HCT116 (cell line): ENCODE data around the gene MEOX1. TPM values are rescaled to one million over a fixed set of nuclear protein-coding genes. Genes with fewer than 3 reads are reported as not detected.

Experiments
- ATAC-seq: fragments of 200-7000 bp; cut with Tn5 transposase; 2 replicates; pipeline ENCODE4 v1.9.1; 2020; ENCODE audit warnings: mild to moderate bottlenecking, moderate library complexity
- BruUV-seq: library from RNA; stranded (reverse); fragments of 400-500 nt; replicated peaks from 2 replicates; lab custom pipeline; 2021; lab: Mats Ljungman, UMichigan
- CTCF ChIA-PET: fragments of 300-600 bp; sonication (Branson Sonifier 250); formaldehyde crosslinking; loops from one replicate; lab custom pipeline; 2021; ENCODE audit warnings: antibody characterized with exemption; lab: Charles Lee
- POLR2A ChIA-PET: fragments of 300-600, 350-600 bp; sonication (Branson Sonifier 250); formaldehyde crosslinking; loops from one replicate; lab custom pipeline; 2021; ENCODE audit warnings: antibody characterized with exemption; lab: Charles Lee
- RAD21 ChIA-PET, 2 experiments: fragments of 300-600 bp; sonication (Branson Sonifier 250); formaldehyde crosslinking; loops; one replicate each; lab custom pipeline; 2023; ENCODE audit warnings: low total read pairs in 2 of 2; ENCODE audit not compliant: uncharacterized antibody in 2 of 2, unreplicated experiment in 2 of 2, low non-redundant PET in 1 of 2; lab: Charles Lee
- DNase-seq: peaks from one replicate; pipeline ENCODE4 v3.0.0-alpha.2; 2010; ENCODE audit warnings: low read depth, low spot score
- H2AFZ ChIP-seq: fragments of 200-600 bp; shearing (Covaris generic), sonication (generic); 2 replicates; pipeline ENCODE4 v1.6.1; 2017; ENCODE audit warnings: low read depth, mixed run types, mixed read lengths, antibody characterized with exemption, low read length; ENCODE audit not compliant: poor library complexity, severe bottlenecking
- H3K27ac ChIP-seq: 2 replicates; pipeline ENCODE4 v1.5.1; 2012; ENCODE audit warnings: low read depth, low read length
- H3K27me3 ChIP-seq: fragments of 200-600 bp; sonication (generic); 2 replicates; pipeline ENCODE4 v1.6.1; 2016; ENCODE audit warnings: mixed run types, low read length, mixed read lengths; ENCODE audit not compliant: insufficient read depth
- H3K36me3 ChIP-seq, 2 experiments: fragments of 200-500 bp in 1 of 2; fragments of 200-600 bp in 1 of 2; sonication (Bioruptor generic) in 1 of 2; sonication (generic) in 1 of 2; 2 replicates each; pipeline versions ENCODE4 v1.5.1 to v1.6.1; 2014 to 2016; ENCODE audit warnings: low read length in 2 of 2, inconsistent platforms in 1 of 2, mixed read lengths in 1 of 2, mixed run types in 1 of 2; ENCODE audit not compliant: insufficient read depth in 2 of 2, control insufficient read depth in 1 of 2
- H3K4me1 ChIP-seq, 2 experiments: fragments of 200-600 bp in 1 of 2; sonication (generic) in 1 of 2; 2 replicates each; pipeline versions ENCODE4 v1.5.1 to v1.6.1; 2012 to 2017; ENCODE audit warnings: low read length in 2 of 2, inconsistent platforms in 1 of 2, mild to moderate bottlenecking in 1 of 2, mixed read lengths in 1 of 2, mixed run types in 1 of 2, moderate library complexity in 1 of 2; ENCODE audit not compliant: insufficient read depth in 2 of 2, control insufficient read depth in 1 of 2
- H3K4me2 ChIP-seq: fragments of 200-600 bp; sonication (generic); 2 replicates; pipeline ENCODE4 v1.6.1; 2017; ENCODE audit warnings: mixed run types, low read length, mixed read lengths
- H3K4me3 ChIP-seq, 2 experiments: fragments of 200-600 bp in 1 of 2; sonication (generic) in 1 of 2; replicated peaks in 1 of 2; 2 replicates each; pipeline ENCODE4 v1.5.1; 2011 to 2016; ENCODE audit warnings: low read length in 2 of 2, control low read depth in 1 of 2, low read depth in 1 of 2, mild to moderate bottlenecking in 1 of 2, mixed read lengths in 1 of 2, mixed run types in 1 of 2
- H3K79me2 ChIP-seq: fragments of 200-600 bp; sonication (generic); 2 replicates; pipeline ENCODE4 v1.6.1; 2017; ENCODE audit warnings: mild to moderate bottlenecking, mixed run types, low read length, moderate library complexity, mixed read lengths; ENCODE audit not compliant: insufficient read depth
- H3K9ac ChIP-seq: fragments of 200-600 bp; sonication (generic); 2 replicates; pipeline ENCODE4 v1.6.1; 2016; ENCODE audit warnings: low read length, mixed read lengths
- H3K9me2 ChIP-seq: fragments of 200-600 bp; sonication (generic), shearing (Covaris generic); 2 replicates; pipeline ENCODE4 v1.6.1; 2017; ENCODE audit warnings: mixed run types, mild to moderate bottlenecking, moderate library complexity; ENCODE audit not compliant: insufficient read depth
- H3K9me3 ChIP-seq, 2 experiments: fragments of 200-500 bp in 1 of 2; fragments of 200-600 bp in 1 of 2; sonication (Bioruptor generic) in 1 of 2; sonication (generic) in 1 of 2; 2 replicates each; pipeline ENCODE4 v1.6.1; 2014 to 2017; ENCODE audit warnings: low read length in 2 of 2, mixed read lengths in 2 of 2, inconsistent platforms in 1 of 2, low read depth in 1 of 2, mild to moderate bottlenecking in 1 of 2, mixed run types in 1 of 2, moderate library complexity in 1 of 2; ENCODE audit not compliant: control insufficient read depth in 1 of 2, insufficient read depth in 1 of 2
- H4K20me1 ChIP-seq: fragments of 200-600 bp; sonication (generic), shearing (Covaris generic); 2 replicates; pipeline ENCODE4 v1.6.1; 2017; ENCODE audit warnings: mixed run types, mild to moderate bottlenecking, moderate library complexity; ENCODE audit not compliant: insufficient read depth
- CEBPB ChIP-seq: IDR thresholded peaks from 2 replicates; pipeline ENCODE4 v1.6.1; 2012; ENCODE audit warnings: low read depth
- CTCF ChIP-seq, 3 experiments: fragments of 200-600 bp in 1 of 3; sonication (generic) in 1 of 3; IDR thresholded peaks in 2 of 3; conservative IDR thresholded peaks in 1 of 3; 2 replicates each; pipeline ENCODE4 v1.5.1; 2012 to 2017; ENCODE audit warnings: low read depth in 2 of 3, low read length in 2 of 3, antibody characterized with exemption in 1 of 3, borderline replicate concordance in 1 of 3, control low read depth in 1 of 3, mild to moderate bottlenecking in 1 of 3, mixed read lengths in 1 of 3, mixed run types in 1 of 3, moderate library complexity in 1 of 3; ENCODE audit not compliant: insufficient read depth in 1 of 3
- ELF1 ChIP-seq: IDR thresholded peaks from 2 replicates; pipeline ENCODE4 v1.6.1; 2012; ENCODE audit warnings: low read depth, borderline replicate concordance
- JUND ChIP-seq: IDR thresholded peaks from 2 replicates; pipeline ENCODE4 v1.6.1; 2012
- MAX ChIP-seq: IDR thresholded peaks from 2 replicates; pipeline ENCODE4 v1.6.1; 2012
- POLR2A ChIP-seq: IDR thresholded peaks from 2 replicates; pipeline ENCODE4 v1.7.0; 2011; ENCODE audit warnings: borderline replicate concordance; ENCODE audit not compliant: insufficient read depth, insufficient read length; ENCODE audit errors: extremely low read depth
- POLR2AphosphoS5 ChIP-seq: IDR thresholded peaks from 2 replicates; pipeline ENCODE4 v1.6.1; 2011; ENCODE audit warnings: mild to moderate bottlenecking, low read depth, low read length, moderate library complexity
- RAD21 ChIP-seq: IDR thresholded peaks from 2 replicates; pipeline ENCODE4 v1.6.1; 2012; ENCODE audit warnings: low read depth, mild to moderate bottlenecking
- REST ChIP-seq: IDR thresholded peaks from 2 replicates; pipeline ENCODE4 v1.6.1; 2012; ENCODE audit warnings: low read depth
- SP1 ChIP-seq: IDR thresholded peaks from 2 replicates; pipeline ENCODE4 v1.6.1; 2012; ENCODE audit warnings: low read depth
- SRF ChIP-seq: IDR thresholded peaks from 2 replicates; pipeline ENCODE4 v1.6.1; 2012; ENCODE audit warnings: low read depth
- TCF7L2 ChIP-seq: IDR thresholded peaks from 2 replicates; pipeline ENCODE4 v1.7.0; 2011; ENCODE audit warnings: borderline replicate concordance, inconsistent platforms; ENCODE audit not compliant: insufficient read depth, insufficient read length; ENCODE audit errors: extremely low read depth
- YY1 ChIP-seq: IDR thresholded peaks from 2 replicates; pipeline ENCODE4 v1.6.1; 2011; ENCODE audit warnings: low read length, low read depth, moderate library complexity, mild to moderate bottlenecking; ENCODE audit not compliant: insufficient replicate concordance; ENCODE audit errors: extremely low read depth
- ZBTB33 ChIP-seq: IDR thresholded peaks from 2 replicates; pipeline ENCODE4 v1.6.1; 2011; ENCODE audit warnings: mild to moderate bottlenecking, low read length, moderate library complexity; ENCODE audit not compliant: insufficient replicate concordance; ENCODE audit errors: extremely low read depth
- ZFX ChIP-seq: fragments of 450-650 bp; IDR thresholded peaks from 2 replicates; pipeline ENCODE4 v1.6.1; 2017
- ZNF274 ChIP-seq: fragments of 200-500 bp; sonication (Bioruptor generic); IDR thresholded peaks from 2 replicates; pipeline ENCODE4 v1.6.1; 2014; ENCODE audit warnings: mild to moderate bottlenecking, low read depth, low read length, inconsistent platforms
- intact Hi-C: fragments of 100-400 bp; cut with micrococcal nuclease; formaldehyde crosslinking; loops from 2 replicates; pipeline ENCODE4 v1.10.0; 2022
- total RNA-seq: library from RNA; stranded (reverse); gene quantifications from one replicate; pipeline ENCODE4 v1.2.1, GENCODE V29; 2021; ENCODE audit not compliant: unreplicated experiment

The MEOX1 gene
- total RNA-seq, 1 experiment from 2014 or later, result not detected

- Histone ChIP-seq H3K9ac (no peak overlapping the region), H3K79me2 (no peaks in the 10 kb centered on the region), H3K4me2 (no peak overlapping the region), H4K20me1 (no peaks in the 10 kb centered on the region), H3K9me2 (no peaks in the 10 kb centered on the region), H3K27me3 (no peaks in the 10 kb centered on the region), H3K27ac (no peak overlapping the region), H3K36me3 (no peaks in the 10 kb centered on the region), H3K4me1 (peaks cover 11 to 19% of the 10 kb centered on the region in 2 experiments), H3K4me3 (no peak overlapping the region), H2AFZ (no peak overlapping the region), H3K9me3 (no peaks in the 10 kb centered on the region)
- CTCF ChIA-PET, result no interaction called here
- no peak for TF ChIP-seq ZNF274
- no peak for TF ChIP-seq RAD21
- TF ChIP-seq SRF, result no peak
- TF ChIP-seq YY1, result no peak
- TF ChIP-seq TCF7L2, result no peak
- no peak for TF ChIP-seq POLR2A
- TF ChIP-seq REST, result no peak
- no peak for TF ChIP-seq ZFX
- TF ChIP-seq ELF1, result no peak
- TF ChIP-seq POLR2AphosphoS5, result no peak
- no peak for TF ChIP-seq SP1
- no peak for TF ChIP-seq ZBTB33
- no peak for TF ChIP-seq CTCF (IDR thresholded peaks at IDR 0.05 in 2 of 3, conservative IDR thresholded peaks at IDR 0.05 in 1 of 3; ENCODE audit: borderline replicate concordance in 1 of 3, insufficient read depth in 1 of 3, low read depth in 2 of 3, low read length in 2 of 3)
- no peak for TF ChIP-seq CEBPB
- TF ChIP-seq JUND, result no peak
- no peak for TF ChIP-seq MAX
- DNase-seq (no peak), ATAC-seq (no peak)
- RAD21 ChIA-PET, result no interaction called here
- intact Hi-C loops, result loop anchor here (2.0 kb wide), 1 partner anchor 15 kb away; no protein-coding TSS in a partner anchor
- BruUV-seq, result no TSS peak
- POLR2A ChIA-PET, result no interaction called here
These were observed 41.9 kb upstream of the MEOX1 start for GRCh38 chr17:43703630-43704029.
